Glomerular visceral epithelial cell (primary cell): ENCODE results near the gene RSPH1.

Source experiments
- DNase-seq: peaks from one replicate; pipeline ENCODE4 v3.0.0-alpha.2; 2016; ENCODE audit errors: extremely low spot score

The RSPH1 gene

GRCh38 chr21:42448686-42449085 is 47.3 kb downstream of the RSPH1 start:
- DNase-seq: no peak

DNA sequence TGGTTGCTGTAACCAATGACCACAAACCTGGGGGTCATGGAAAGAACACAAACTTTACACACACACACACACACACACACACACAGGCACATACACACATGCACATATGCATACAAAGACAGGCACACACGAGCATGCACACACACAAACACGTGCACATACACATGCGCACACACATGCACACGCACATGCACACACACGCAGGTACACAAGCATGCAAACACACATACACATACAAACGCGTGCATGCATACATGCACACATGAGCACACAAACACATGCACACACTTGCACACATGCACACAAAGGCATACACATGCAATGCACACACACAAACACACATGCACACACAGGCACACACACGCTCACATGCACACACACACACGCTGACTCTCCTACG is 48.3 kb downstream of the RSPH1 start:
- DNase-seq: no peak

- DNase-seq: no peak
These were observed 48.8 kb downstream of the RSPH1 start for GRCh38 chr21:42447182-42447581.

GRCh38 chr21:42446531-42446930 is 49.5 kb downstream of the RSPH1 start:
- DNase-seq: no peak

GRCh38 chr21:42445311-42445710 is 50.7 kb downstream of the RSPH1 start:
- DNase-seq: no peak

GRCh38 chr21:42444745-42445059 is 51.3 kb downstream of the RSPH1 start:
- no peak for DNase-seq

GRCh38 chr21:42443876-42444744 is 51.9 kb downstream of the RSPH1 start:
- no peak for DNase-seq

DNA sequence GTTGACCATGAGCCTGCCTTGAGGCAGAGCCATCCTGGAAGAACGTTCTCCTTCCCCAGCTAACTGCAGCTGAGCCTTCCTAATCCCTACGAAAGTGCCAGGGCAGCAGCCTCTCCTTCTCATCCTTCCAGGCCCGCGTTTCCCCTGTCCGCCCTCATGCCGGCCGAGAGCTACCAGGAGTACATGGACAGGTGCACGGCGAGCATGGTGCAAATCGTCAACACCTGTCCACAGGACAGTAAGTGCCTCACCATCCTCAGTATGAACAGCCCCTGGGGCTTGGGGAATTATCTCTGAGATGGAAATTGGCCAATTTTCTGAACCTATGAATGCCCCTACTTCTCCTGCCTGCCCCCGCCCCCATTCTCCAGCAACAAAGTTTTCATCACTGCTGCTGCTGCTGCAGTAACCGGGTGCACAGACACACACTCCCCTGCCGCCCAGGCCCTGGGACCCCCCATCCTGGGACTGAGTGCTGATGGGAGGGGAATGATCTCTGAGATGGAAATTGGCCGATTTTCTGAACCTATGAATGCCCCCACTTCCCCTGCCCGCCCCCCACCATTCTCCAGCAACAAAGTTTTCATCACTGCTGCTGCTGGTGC is 52.7 kb downstream of the RSPH1 start:
- DNase-seq: no peak

GRCh38 chr21:42441963-42442362 is 54.1 kb downstream of the RSPH1 start:
- no peak for DNase-seq

DNA sequence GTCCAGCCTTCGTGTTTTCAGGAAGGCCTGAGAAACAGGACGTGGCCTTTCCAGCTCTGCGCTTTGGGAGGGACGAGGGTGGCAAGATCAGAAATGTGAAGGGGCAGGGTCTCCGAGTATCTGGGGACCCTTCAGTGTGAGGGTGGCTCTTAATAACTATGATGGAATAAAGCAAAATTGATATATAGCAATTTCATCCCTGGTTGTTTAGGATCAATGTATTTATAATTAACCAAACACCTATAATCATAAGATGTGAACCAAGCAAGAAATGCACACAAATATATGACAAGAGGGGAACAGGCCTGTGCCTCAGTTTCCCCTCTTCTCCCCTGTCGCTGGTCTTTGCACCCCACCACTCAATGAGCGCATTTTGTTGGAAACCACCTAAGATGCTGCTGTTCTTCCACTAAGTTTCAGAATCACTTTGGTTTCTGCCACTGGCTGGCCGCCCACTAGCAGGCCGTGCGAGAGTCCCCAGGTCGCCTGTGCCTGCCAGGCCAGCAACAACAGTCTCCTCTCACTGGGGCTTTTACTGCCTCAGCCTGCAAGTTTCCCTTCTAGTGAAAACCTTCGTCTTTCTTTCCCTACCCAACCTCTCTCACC is 55.7 kb downstream of the RSPH1 start:
- DNase-seq: no peak

- no peak for DNase-seq
These were observed 56.5 kb downstream of the RSPH1 start for GRCh38 chr21:42439284-42440186.

GRCh38 chr21:42438316-42439205 is 57.5 kb downstream of the RSPH1 start:
- DNase-seq: no peak

DNA sequence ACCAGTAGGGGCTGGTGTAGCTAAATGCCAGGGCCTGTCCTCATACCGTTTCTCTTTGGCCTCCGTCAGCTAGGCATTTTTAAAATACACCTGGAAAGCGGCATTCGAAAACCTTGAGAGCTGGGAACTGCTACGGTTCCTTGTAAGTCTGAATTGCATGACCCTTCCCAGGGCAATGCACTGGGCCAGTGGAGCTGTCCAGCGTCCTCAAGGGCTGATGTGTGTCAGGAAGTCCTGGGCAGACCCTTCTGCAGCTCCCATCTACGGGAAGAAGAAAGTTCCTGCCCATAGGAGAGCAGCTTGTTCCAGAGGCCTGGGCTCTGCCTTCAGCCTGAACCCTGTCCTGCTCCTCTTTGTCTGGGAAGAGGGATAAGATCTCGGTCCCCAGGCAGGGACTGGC is 58.2 kb downstream of the RSPH1 start:
- DNase-seq: no peak

DNA sequence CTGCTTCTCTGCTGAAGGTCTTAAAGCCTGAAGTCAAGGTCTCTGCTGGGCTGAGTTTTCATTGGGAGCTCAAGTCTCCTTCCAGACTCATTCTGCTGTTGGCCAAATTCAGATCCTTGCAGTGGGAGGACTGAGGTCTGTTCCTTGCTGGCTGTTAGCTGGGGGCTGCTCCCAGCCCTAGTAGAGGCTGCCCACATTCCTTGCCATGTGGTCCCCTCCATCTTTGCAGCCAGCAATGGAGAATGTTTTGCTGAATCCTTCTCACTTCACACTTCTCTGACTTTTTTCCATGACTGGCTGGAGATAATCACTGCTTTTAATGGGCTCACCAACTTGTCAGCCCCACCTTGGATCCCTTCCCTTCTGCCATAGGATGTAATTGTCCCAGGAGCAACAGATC is 59.1 kb downstream of the RSPH1 start:
- no peak for DNase-seq

- no peak for DNase-seq
These were observed 60.2 kb downstream of the RSPH1 start for GRCh38 chr21:42435833-42436232.

GRCh38 chr21:42435401-42435800 is 60.6 kb downstream of the RSPH1 start:
- no peak for DNase-seq

DNA sequence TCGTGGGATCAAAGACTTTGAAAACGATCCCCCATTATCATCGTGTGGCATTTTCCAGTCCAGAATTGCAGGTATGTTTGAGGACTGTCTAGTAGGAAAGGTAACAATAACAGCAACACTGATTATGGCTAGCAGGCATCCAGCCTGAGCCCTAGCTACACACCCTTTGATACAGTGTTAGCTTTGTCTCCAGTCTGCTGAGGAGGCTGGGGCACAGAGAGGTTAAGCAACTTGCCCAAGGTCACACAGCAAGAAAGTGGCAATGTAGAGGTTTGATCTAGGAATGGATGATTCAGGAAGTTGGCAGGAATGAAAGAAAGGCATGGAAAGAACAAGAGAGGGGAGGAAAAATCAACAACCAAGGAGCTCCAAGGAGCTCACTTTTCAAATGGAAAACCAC is 61.1 kb downstream of the RSPH1 start:
- DNase-seq: no peak

DNA sequence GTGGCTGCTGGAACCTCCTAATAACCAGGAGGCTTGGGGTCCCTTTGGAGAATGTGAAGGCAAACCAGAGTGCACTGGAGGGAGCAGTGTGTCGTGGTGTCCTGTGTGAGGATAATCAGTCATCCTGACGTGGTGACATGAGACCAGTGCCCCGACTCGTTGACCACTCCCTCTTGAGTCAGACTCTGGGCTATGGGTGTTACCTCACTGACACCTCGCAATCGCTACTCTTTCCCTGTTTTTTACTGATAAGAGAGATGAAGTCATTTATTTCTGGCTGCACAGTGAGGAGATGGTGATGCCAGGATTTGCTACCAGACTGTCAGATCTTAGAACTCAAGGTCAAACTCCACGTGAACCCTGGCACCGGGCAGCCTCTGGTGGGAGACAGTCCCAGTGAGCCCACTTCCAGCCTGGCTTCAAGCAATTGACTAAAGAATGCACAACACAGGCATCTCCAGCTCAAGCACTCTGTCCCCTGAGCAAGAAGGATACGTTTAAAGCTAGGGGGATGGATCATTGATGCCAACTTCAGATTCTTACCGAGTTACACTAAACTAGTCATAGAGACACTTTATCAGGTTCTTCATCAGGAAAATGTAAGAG is 62.0 kb downstream of the RSPH1 start:
- DNase-seq: no peak

- DNase-seq: no peak
These were observed 63.3 kb downstream of the RSPH1 start for GRCh38 chr21:42432695-42433094.

GRCh38 chr21:42431196-42431595 is 64.8 kb downstream of the RSPH1 start:
- no peak for DNase-seq

GRCh38 chr21:42430521-42430920 is 65.5 kb downstream of the RSPH1 start:
- DNase-seq: no peak
